Fibroblast of lung (primary cell): Measurements from ENCODE around the gene TPX2. TPM values are rescaled to one million over a fixed set of nuclear protein-coding genes. Genes with fewer than 3 reads are reported as not detected.

ENCODE experiments used
- DNase-seq, 2 donors: peaks; one replicate each; pipeline versions ENCODE4 v3.0.0 to v3.0.0-alpha.2; 2010; ENCODE audit warnings: low read depth in 2 of 2
- H2AFZ ChIP-seq: 2 replicates; pipeline ENCODE4 v1.5.1; 2012; ENCODE audit warnings: low read length, control low read depth, inconsistent platforms
- H3K27ac ChIP-seq: 2 replicates; pipeline ENCODE4 v1.5.1; 2011; ENCODE audit warnings: low read length, control low read depth; ENCODE audit not compliant: insufficient read depth
- H3K27me3 ChIP-seq: 2 replicates; pipeline ENCODE4 v1.5.1; 2011; ENCODE audit warnings: mild to moderate bottlenecking, low read length; ENCODE audit not compliant: control insufficient read depth, insufficient read depth
- H3K36me3 ChIP-seq: 2 replicates; pipeline ENCODE4 v1.5.1; 2011; ENCODE audit warnings: low read length; ENCODE audit not compliant: control insufficient read depth, insufficient read depth
- H3K4me1 ChIP-seq: 2 replicates; pipeline ENCODE4 v1.5.1; 2011; ENCODE audit warnings: low read length; ENCODE audit not compliant: control insufficient read depth, insufficient read depth; ENCODE audit errors: extremely low read depth
- H3K4me2 ChIP-seq: 2 replicates; pipeline ENCODE4 v1.5.1; 2011; ENCODE audit warnings: low read length, control low read depth; ENCODE audit not compliant: insufficient read depth; ENCODE audit errors: extremely low read depth
- H3K4me3 ChIP-seq, 4 experiments: fragments of 200-600 bp in 1 of 4; sonication (generic) in 1 of 4; replicated peaks in 1 of 4; 2 replicates each; pipeline ENCODE4 v1.5.1; 2011 to 2016; ENCODE audit warnings: low read length in 4 of 4, low read depth in 3 of 4, mild to moderate bottlenecking in 3 of 4, control low read depth in 2 of 4, inconsistent platforms in 1 of 4, mixed read lengths in 1 of 4; ENCODE audit not compliant: insufficient read depth in 1 of 4; ENCODE audit errors: control extremely low read depth in 1 of 4
- H3K79me2 ChIP-seq: 2 replicates; pipeline ENCODE4 v1.5.1; 2012; ENCODE audit warnings: mild to moderate bottlenecking, low read length, inconsistent platforms; ENCODE audit not compliant: control insufficient read depth, insufficient read depth
- H3K9ac ChIP-seq: 2 replicates; pipeline ENCODE4 v1.5.1; 2011; ENCODE audit warnings: mild to moderate bottlenecking, low read length, control low read depth; ENCODE audit not compliant: insufficient read depth
- H3K9me3 ChIP-seq: 2 replicates; pipeline ENCODE4 v1.5.1; 2012; ENCODE audit warnings: low read depth, low read length; ENCODE audit not compliant: control insufficient read depth, insufficient read depth
- H4K20me1 ChIP-seq: 2 replicates; pipeline ENCODE4 v1.5.1; 2011; ENCODE audit warnings: low read length; ENCODE audit not compliant: control insufficient read depth, insufficient read depth; ENCODE audit errors: extremely low read depth
- EZH2 ChIP-seq: IDR thresholded peaks from 2 replicates; pipeline ENCODE4 v1.5.1; 2012; ENCODE audit warnings: low read length, control low read depth, mild to moderate bottlenecking; ENCODE audit errors: missing control alignments
- polyA plus RNA-seq, 2 donors: library from polyadenylated mRNA; depleted of rRNA in 1 of 2; stranded (reverse) in 1 of 2; unstranded in 1 of 2; fragments of >200 nt; gene quantifications; 2 replicates each; pipeline ENCODE4 v1.2.1, GENCODE V29; 2011 to 2012; ENCODE audit warnings: missing spikeins in 1 of 2
- total RNA-seq: library from RNA; depleted of rRNA; stranded (reverse); fragments of >200 nt; gene quantifications from 2 replicates; pipeline ENCODE4 v1.2.1, GENCODE V29; 2014
- TF ChIP-seq, protein P1 (sequence below), 2 donors: IDR thresholded peaks in 1 of 2; conservative IDR thresholded peaks in 1 of 2; 1 replicate in 1 of 2; 2 replicates in 1 of 2; pipeline ENCODE4 v1.5.1; 2011 to 2012; ENCODE audit warnings: low read length in 2 of 2, control low read depth in 1 of 2, inconsistent platforms in 1 of 2, low read depth in 1 of 2, mild to moderate bottlenecking in 1 of 2

TPX2 gene
- total and polyA plus RNA-seq, 2 donors (not counting 1 experiment from before 2014, with no cell fraction given): 19.9 to 21.0 TPM

DNA sequence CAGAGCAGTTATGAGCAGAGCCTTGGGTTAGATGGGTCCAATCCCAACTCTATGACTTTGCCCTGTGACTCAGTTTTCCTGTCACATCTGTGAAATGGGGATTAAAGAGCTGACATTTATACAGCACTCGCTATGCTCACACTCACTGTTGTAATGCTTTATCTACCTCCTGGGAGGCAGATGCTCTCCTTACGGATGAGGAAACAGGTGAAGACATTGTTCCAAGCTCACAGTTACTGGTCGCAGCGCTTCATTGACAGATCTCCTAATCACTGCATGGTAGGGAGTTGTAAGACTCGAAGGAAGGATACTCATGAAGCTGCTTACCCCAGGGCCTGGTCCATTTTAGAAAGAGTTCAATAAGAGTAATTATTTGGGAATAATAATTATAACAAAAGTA, 77.1 kb downstream of the TPX2 start:
- no peaks in the 10 kb centered on the region for H3K9me3 ChIP-seq

DNA sequence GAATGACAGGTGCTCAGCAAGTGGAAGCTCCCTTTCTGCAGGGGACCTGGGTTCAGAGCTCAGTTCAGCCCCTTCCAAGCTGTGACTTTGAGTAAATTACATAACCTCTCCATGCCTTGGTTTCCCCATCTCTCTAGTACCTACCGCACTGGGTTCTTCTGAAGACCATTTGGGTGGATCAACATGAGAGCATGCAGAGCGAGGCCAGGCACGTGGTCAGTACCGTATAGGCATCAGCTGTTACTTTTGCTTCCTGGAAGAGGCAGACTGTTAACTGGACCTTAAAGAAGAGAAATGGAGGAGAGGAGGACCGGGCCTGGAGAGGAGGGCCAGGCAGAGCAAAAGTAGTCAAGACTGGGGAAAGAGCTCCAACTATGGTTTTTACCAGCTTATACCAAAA, 78.4 kb downstream of the TPX2 start:
- Histone ChIP-seq H2AFZ (no peak overlapping the region), H3K36me3 (no peaks in the 10 kb centered on the region), H3K79me2 (no peaks in the 10 kb centered on the region), H3K27ac (no peak overlapping the region), H3K4me1 (peaks cover 2% of the 10 kb centered on the region), H3K4me3 (no peak overlapping the region), H3K4me2 (no peak overlapping the region), H3K9me3 (no peaks in the 10 kb centered on the region), H3K27me3 (no peaks in the 10 kb centered on the region), H3K9ac (no peak overlapping the region), H4K20me1 (no peaks in the 10 kb centered on the region)
- DNase-seq: no peak
- no peak for TF ChIP-seq EZH2
- TF ChIP-seq, protein P1, sequence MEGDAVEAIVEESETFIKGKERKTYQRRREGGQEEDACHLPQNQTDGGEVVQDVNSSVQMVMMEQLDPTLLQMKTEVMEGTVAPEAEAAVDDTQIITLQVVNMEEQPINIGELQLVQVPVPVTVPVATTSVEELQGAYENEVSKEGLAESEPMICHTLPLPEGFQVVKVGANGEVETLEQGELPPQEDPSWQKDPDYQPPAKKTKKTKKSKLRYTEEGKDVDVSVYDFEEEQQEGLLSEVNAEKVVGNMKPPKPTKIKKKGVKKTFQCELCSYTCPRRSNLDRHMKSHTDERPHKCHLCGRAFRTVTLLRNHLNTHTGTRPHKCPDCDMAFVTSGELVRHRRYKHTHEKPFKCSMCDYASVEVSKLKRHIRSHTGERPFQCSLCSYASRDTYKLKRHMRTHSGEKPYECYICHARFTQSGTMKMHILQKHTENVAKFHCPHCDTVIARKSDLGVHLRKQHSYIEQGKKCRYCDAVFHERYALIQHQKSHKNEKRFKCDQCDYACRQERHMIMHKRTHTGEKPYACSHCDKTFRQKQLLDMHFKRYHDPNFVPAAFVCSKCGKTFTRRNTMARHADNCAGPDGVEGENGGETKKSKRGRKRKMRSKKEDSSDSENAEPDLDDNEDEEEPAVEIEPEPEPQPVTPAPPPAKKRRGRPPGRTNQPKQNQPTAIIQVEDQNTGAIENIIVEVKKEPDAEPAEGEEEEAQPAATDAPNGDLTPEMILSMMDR (conservative IDR thresholded peaks at IDR 0.05 in 1 of 2, IDR thresholded peaks at IDR 0.05 in 1 of 2; ENCODE audit: low read depth in 1 of 2, low read length in 2 of 2): no peak

More for the DNA sequence above, 77.1 kb downstream of the TPX2 start:
- Histone ChIP-seq H3K4me1 (peaks cover 11% of the 10 kb centered on the region), H3K4me2 (no peak overlapping the region), H3K27ac (no peak overlapping the region), H2AFZ (no peak overlapping the region), H3K9ac (no peak overlapping the region), H3K79me2 (no peaks in the 10 kb centered on the region), H3K27me3 (no peaks in the 10 kb centered on the region), H4K20me1 (no peaks in the 10 kb centered on the region), H3K36me3 (no peaks in the 10 kb centered on the region), H3K4me3 (no peak overlapping the region)
- TF ChIP-seq, protein P1 (conservative IDR thresholded peaks at IDR 0.05 in 1 of 2, IDR thresholded peaks at IDR 0.05 in 1 of 2; ENCODE audit: low read depth in 1 of 2, low read length in 2 of 2): no peak
- TF ChIP-seq EZH2: no peak
- DNase-seq: no peak

DNA sequence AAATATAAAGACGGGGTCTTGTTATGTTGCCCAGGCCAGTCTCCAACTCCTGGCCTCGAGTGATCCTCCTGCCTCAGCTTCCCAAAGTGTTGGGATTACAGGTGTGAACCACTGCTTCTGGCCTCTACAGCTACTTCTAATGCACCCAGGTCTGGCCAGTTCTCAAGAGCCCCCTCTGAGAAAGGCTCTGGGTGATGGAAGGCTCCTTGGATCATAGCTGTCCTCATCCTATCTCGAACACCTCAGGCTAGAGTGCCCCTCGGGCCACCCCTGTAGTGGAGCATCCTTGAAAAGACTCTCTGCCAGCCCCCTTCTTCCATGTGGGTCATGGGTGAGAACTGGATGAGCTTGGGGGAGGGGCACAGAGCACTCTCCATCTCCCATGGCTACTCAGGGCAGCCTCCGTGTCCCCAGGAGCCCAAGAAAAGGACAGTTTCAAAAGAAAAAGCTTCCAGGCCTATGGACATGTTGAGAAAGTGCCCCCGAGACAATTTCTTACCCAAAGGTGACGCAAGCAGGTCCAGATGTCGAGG, 79.4 kb downstream of the TPX2 start:
- Histone ChIP-seq H3K36me3 (no peaks in the 10 kb centered on the region), H4K20me1 (no peaks in the 10 kb centered on the region), H3K79me2 (no peaks in the 10 kb centered on the region), H2AFZ (no peak overlapping the region), H3K9ac (no peak overlapping the region), H3K9me3 (no peaks in the 10 kb centered on the region), H3K27me3 (no peaks in the 10 kb centered on the region), H3K27ac (no peak overlapping the region), H3K4me2 (no peak overlapping the region), H3K4me1 (peaks cover 2% of the 10 kb centered on the region), H3K4me3 (no peak overlapping the region)
- no peak for DNase-seq
- TF ChIP-seq, protein P1 (conservative IDR thresholded peaks at IDR 0.05 in 1 of 2, IDR thresholded peaks at IDR 0.05 in 1 of 2; ENCODE audit: low read depth in 1 of 2, low read length in 2 of 2): no peak
- TF ChIP-seq EZH2: no peak
